Measurements from ENCODE around the gene CDHR1.
A peak's percentile ranks its signal among the peaks of the same experiment; 100 is the strongest.

Gene CDHR1

DNA sequence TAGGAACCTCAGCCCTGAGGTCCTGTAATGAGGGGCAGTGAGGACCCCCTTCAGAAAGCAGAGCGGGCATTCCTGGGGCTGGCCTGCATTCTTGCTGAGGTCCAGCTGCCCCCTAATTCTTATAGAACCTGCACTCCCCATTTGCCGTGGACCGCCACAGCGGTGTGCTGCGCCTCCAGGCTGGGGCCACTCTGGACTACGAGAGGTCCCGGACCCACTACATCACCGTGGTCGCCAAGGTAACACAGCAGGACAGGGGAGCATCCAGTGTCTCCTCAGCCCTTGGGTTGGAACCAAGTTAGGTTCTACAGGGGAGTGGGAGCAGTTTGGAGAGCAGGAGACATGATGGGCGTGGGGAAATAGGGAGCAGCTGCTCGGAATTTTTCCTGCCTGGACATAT is 7.3 kb downstream of the CDHR1 start:
- DNase-seq: no peak

DNA sequence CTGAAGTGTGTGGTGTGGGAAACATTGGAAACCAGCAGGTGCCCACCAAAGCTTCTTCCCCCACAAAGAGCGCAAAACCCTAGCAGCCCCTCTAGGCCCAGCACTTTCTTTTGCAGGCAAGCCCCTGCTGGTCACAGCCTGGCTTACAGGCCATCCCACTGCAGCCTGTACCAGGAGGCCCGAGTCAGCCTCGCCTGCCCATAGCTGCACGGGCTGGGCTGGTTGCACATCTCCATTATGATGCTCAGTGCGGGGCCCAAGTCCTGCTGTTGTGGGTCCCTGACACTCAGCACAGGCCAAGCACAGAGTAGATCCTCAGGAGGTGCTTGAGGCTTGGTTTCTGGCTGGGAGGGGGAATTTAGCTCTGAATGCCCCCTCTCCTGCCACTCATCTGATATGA is 8.0 kb downstream of the CDHR1 start:
- DNase-seq: no peak

GRCh38 chr10:84204122-84204521 is 9.8 kb downstream of the CDHR1 start:
- no peak for DNase-seq

- DNase-seq: no peak
Measured at GRCh38 chr10:84204610-84205009, 10.3 kb downstream of the CDHR1 start.

GRCh38 chr10:84205049-84205852 is 10.9 kb downstream of the CDHR1 start:
- peak; percentile 77 for DNase-seq

DNA sequence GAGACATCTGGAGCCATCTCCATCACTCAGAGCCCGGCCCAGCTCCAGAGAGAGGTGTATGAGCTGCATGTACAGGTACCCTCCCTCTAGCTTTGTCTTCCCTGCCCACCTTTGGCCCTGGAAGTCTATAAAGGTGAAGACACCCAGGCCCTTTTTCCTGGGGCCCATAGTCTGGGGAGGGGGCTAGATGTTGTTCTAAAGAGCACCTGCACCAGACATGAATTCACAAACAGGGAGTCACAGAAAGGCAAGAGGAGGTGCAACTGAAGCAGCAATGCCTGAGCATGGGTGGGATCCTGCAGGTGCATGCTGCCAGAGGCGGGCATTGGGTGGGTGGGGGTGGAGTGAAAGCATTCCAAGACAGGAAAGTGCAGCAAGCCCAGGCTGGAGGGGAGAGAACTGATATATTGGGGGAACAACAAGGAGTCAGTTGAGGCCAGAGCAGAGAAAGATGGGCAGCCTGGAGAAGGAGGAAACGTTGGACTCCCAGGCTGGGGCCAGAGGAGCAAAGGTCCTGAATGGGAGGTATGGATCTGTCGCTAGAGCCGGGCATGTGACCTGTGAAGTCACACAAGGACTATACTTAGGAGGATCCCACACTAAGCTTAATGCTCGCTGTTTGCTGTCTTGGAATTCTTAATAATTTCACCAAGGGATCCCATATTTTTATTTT is 11.7 kb downstream of the CDHR1 start:
- no peak for DNase-seq

DNA sequence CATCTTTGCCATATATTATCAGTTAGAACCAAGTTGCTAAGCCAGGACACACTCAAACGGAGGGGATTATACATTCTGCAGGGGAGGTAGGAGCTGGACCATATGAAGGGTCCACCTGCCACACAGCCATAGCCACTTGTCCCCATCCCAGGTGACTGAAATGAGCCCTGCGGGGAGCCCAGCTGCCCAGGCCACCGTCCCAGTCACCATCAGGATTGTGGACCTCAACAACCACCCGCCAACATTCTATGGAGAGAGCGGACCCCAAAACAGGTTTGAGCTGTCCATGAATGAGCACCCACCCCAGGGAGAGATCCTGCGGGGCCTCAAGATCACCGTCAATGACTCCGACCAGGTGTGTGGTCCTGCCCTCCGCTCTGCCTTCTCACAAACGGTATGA is 13.7 kb downstream of the CDHR1 start:
- no peak for DNase-seq

GRCh38 chr10:84211566-84211965 is 17.2 kb downstream of the CDHR1 start:
- DNase-seq: no peak

DNA sequence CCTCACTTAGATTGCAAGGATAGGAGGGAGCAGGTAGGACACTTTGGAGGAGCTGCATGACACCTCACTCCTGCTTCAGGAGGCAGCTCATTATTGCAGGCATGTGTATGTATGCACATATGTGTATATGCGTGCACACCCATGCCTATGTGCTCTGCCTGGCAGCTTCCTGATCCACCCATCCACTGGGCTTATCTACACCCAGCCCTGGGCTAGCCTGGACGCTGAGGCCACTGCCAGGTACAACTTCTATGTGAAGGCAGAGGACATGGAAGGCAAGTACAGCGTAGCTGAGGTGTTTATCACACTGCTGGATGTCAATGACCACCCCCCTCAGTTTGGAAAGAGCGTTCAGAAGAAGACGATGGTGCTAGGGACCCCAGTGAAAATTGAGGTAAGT is 17.7 kb downstream of the CDHR1 start:
- no peak for DNase-seq

- DNase-seq: no peak
Measured at GRCh38 chr10:84213076-84213475, 18.7 kb downstream of the CDHR1 start.

DNA sequence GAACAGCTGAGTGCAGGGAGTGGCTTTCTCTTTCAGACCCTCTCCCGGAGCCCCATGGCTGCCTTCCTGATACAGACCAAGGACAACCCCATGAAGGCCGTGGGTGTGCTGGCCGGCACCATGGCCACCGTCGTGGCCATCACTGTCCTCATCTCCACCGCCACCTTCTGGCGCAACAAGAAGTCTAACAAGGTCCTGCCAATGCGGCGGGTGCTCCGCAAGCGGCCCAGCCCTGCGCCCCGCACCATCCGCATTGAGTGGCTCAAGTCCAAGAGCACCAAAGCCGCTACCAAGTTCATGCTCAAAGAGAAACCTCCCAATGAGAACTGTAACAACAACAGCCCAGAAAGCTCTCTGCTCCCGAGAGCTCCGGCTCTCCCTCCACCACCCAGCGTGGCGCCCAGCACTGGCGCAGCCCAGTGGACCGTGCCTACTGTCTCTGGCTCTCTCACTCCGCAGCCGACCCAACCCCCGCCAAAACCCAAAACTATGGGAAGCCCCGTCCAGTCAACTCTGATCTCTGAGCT is 19.8 kb downstream of the CDHR1 start:
- DNase-seq: no peak

DNA sequence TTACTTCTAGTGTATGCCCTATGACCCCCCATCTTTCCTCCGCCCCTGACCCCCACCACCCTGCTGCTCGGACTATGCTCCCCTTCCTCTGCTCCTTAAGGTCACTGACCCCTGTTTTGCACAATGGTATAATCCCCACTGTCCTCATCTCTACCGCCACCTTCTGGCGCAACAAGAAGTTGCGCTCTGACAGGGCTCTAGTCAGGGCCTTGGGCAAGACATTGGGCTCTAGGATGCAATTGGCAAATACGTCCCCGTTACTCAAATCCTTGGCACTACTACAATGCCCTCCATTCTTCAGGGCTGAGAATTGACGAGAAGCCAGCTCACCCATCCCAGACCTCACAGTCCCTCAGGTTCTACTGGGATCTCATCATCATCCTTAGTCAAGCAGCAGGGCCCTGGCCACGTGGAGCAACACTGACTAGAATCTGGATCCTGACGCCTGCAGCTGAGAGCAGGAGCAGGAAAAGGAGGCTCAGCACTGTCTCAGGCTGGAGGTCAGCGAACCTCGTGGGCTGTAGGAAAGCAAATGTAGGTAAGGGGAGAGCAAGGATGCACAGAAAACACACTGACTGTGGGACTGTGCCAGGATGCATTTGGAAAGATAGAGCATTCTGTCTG is 20.4 kb downstream of the CDHR1 start:
- DNase-seq: peak; percentile 4

DNA sequence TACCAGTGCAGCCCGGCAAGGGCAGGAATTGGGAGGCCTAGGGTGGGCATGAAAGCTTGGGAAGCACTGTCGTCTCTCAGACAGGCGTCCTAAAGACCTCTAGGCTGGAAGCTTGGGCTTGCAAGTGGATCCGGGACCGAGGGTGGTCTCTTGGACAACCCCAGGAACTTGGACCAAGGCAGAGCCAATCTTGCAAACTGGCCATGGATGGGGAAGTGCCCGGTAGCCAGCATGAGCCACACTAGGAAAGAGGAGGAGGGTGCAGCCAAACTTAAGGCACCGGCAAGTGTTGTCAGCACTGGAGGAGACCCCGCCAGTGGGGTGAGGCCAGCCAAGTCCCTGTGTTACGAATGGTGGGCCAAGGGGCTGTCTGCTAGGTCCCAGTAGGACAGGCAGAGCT is 22.5 kb downstream of the CDHR1 start:
- DNase-seq: no peak

GRCh38 chr10:84217746-84218145 is 23.4 kb downstream of the CDHR1 start:
- no peak for DNase-seq

DNA sequence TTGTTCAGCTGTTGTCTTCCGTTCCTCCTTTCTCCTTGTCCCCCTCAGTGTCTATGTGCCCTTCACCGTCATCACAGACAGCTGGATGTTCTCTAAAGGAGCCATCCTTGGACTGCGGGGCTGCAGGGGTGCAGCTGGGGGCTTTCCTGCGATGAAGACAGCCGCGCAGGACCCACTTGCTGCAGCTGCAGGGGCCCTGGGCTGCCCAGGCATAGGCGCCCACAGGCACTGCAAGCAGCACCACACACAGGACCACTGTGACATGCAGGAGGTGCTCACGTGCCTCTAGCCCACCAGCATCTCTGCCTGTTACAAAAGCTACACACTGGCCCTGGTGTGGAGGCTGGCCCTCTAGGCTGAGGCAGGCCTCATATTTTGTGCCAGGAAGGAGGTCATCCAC is 27.6 kb downstream of the CDHR1 start:
- no peak for DNase-seq

- no peak for DNase-seq
Measured at GRCh38 chr10:84224411-84225028, 30.2 kb downstream of the CDHR1 start.

DNA sequence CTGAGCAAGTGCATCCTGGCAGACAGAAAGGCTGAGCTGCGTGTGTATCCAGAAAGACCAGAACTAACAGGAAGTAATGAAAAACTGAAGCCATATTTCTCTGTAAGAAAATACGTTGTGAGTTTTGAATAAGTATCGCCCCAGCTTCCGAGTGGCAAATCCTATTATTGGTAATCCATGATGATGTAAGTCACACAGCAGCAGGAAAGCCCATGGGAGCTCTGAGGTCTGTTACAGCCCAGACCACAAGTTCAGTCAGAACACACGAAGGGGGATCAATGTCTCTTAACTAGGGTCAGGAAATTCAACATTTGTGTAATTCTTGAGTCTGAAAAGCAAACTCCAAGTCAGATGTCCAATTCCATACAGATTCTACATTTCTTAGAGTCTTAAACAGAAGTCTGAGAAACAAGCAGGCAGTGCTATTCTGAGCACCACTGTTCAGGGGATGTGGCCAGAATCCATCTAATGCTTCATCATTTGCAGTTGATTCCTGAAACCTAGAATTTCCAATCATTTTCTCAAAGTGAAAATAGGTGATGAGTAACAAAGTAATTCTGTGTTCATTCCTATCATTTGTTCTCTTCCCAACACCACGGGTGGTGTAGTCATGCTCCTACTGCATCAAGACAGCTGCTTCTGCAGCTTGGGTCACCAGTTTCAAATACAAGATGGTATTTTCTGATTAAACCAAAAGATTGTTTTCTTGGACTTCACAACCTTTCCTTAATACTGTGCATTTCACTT is 31.3 kb downstream of the CDHR1 start, which contains the start of gene LRIT2:
Gene LRIT2 (minus strand): TSS at position 118 of the 747 bp plus-strand sequence. CDS start 24 bp downstream, at position 94.
- DNase-seq: no peak

GRCh38 chr10:84226616-84227015 is 32.3 kb downstream of the CDHR1 start:
- DNase-seq: no peak

DNA sequence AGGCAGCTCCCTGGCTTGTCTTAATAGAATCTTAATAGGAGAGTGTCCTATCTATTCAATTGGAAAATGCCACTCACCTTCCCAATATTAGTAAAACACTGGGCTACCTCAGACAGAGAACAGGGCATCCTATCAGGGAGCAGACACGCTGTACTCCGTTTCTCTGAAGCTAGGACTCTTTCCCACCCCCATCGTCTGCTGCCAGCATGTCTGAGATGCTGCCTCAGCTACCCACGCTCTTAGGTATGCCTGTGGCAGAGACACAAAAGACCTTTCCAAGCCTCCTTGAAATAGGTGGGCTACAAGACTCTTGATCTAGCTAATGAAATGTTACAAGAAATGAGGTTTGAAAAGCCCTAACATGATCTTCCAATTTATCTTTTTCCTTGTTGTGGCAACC is 33.5 kb downstream of the CDHR1 start:
- no peak for DNase-seq

- DNase-seq: no peak
Measured at GRCh38 chr10:84230359-84230758, 36.0 kb downstream of the CDHR1 start.

DNA sequence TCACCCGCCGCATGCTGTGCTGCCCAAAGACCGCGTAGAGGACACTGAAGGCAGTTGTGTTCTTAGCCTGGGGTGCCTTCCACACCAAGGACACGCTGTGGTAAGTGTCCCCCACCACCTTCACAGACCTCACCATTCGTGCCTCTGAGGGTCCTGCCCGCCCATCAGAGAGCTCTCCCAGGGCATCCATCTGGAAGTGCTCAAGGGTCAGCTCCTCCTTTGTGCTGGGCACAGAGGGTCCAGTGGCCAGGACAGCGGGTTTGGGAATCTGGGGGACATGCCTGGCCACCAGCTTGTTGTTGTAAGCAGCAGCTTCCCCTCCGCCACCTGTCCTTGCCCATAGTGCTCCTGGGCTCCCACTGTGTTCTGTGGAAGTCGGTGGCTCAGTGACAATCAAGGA is 38.0 kb downstream of the CDHR1 start:
- no peak for DNase-seq

DNA sequence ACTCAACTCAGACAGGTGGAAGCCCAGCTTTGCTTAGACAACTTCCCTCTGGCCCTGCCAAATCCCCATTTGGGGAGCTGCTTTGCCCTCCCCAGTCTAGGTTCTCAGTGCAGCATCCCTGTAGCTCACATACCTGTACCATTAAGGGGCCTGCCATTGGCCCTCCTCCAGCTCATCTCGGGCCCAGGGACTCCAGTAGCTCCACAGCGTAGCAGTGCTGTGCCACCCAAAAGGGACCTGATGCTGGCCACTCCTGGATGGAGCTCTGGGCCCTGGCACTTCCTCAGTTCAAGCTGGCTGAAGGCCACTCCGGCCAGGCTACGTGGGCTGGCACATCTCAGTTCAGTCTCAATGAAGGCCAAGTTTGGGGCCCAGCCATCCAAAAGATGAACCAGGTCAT is 39.6 kb downstream of the CDHR1 start:
- no peak for DNase-seq

GRCh38 chr10:84234479-84234878 is 40.1 kb downstream of the CDHR1 start:
- no peak for DNase-seq
